Gastroesophageal sphincter (tissue), 4 donors: ENCODE results near the gene XYLT2. TPM values are rescaled to one million over a fixed set of nuclear protein-coding genes. Genes with fewer than 3 reads are reported as not detected.

Experiments used
- ATAC-seq: fragments of 150-250 bp; one replicate; pipeline ENCODE4 v1.9.1; 2016; ENCODE audit warnings: mild to moderate bottlenecking, moderate library complexity
- H3K27ac ChIP-seq, 4 donors: fragments of 200-600 bp; sonication (generic) in 3 of 4; 1 replicate in 3 of 4; 2 replicates in 1 of 4; pipeline ENCODE4 v1.5.1; 2016 to 2019
- H3K27me3 ChIP-seq: fragments of 200-600 bp; sonication (generic); one replicate; pipeline ENCODE4 v1.5.1; 2019
- H3K36me3 ChIP-seq, 2 donors: fragments of 200-600 bp; sonication (generic); one replicate each; pipeline ENCODE4 v1.5.1; 2019; ENCODE audit warnings: control low read depth in 1 of 2
- H3K4me1 ChIP-seq, 3 donors: fragments of 200-600 bp; sonication (generic); 1 replicate in 2 of 3; 2 replicates in 1 of 3; pipeline ENCODE4 v1.5.1; 2016 to 2019; ENCODE audit warnings: control low read depth in 2 of 3
- H3K4me3 ChIP-seq, 2 donors: fragments of 200-600 bp; sonication (generic); one replicate each; pipeline ENCODE4 v1.5.1; 2019; ENCODE audit warnings: mild to moderate bottlenecking in 1 of 2, moderate library complexity in 1 of 2
- H3K9me3 ChIP-seq, 3 donors: fragments of 200-600 bp; sonication (generic); one replicate each; pipeline ENCODE4 v1.5.1; 2017 to 2019; ENCODE audit warnings: control low read depth in 2 of 3
- EP300 ChIP-seq: sonication (generic); formaldehyde crosslinking; IDR thresholded peaks from one replicate; pipeline ENCODE4 v1.6.1; 2017; ENCODE audit warnings: antibody characterized with exemption, mild to moderate bottlenecking
- POLR2A ChIP-seq, 2 donors: fragments of 450-650 bp; IDR thresholded peaks; one replicate each; pipeline ENCODE4 v1.6.1; 2017; ENCODE audit warnings: antibody characterized with exemption in 2 of 2, mild to moderate bottlenecking in 2 of 2, moderate library complexity in 1 of 2
- POLR2AphosphoS5 ChIP-seq: sonication (generic); formaldehyde crosslinking; IDR thresholded peaks from one replicate; pipeline ENCODE4 v1.6.1; 2017; ENCODE audit warnings: antibody characterized with exemption
- WGBS, 2 donors: methylation state at CpG; one replicate each; pipeline ENCODE4 v1.1.5; 2018; ENCODE audit warnings: low coverage in 1 of 2; 5-methylcytosine and 5-hydroxymethylcytosine counted together
- total RNA-seq, 4 donors: library from RNA; depleted of rRNA; stranded (reverse); fragments of >200 nt; gene quantifications; one replicate each; pipeline ENCODE4 v1.1.0, GENCODE V29; 2016
- TF ChIP-seq, protein P1 (sequence below), 4 experiments: fragments of 200-600 bp in 2 of 4; fragments of 450-650 bp in 2 of 4; sonication (generic) in 1 of 4; IDR thresholded peaks; one replicate each; pipeline ENCODE4 v1.5.1; 2017 to 2019; ENCODE audit warnings: antibody characterized with exemption in 4 of 4, mild to moderate bottlenecking in 2 of 4, moderate library complexity in 2 of 4

The XYLT2 gene
- total RNA-seq, 4 donors from 2014 or later, result 19.4 to 30.7 (median 23.4) TPM

DNA sequence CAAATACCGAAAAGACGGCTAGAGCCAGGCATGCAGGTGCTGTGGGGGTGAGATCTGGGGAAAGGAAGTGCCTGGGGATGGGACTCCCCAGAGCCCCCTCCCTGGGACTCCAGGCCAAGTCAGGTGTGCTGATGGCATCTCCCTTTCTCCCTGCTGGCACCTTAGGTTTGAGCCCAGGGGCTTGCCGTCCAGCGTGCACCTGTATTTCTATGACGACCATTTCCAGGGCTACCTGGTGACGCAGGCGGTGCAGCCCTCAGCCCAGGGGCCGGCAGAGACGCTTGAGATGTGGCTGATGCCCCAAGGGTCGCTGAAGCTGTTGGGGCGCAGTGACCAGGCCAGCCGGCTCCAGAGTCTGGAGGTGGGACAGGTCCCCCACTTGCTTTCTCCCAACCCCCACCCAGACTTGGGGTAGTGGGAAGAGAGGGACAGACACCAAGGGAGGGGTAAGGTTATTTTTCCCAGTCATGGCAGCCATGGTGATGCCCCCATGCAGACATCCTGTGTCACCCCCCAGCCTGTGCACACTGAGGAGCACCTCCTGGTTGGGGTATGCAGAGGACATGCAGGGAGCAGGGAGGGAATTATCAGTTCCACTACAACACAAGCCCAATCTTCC is 11.1 kb downstream of the XYLT2 start:
- Histone ChIP-seq H3K4me1 (peaks cover 0 to 11% (median 0%) of the 10 kb centered on the region in 3 donors), H3K9me3 (no peaks in the 10 kb centered on the region), H3K36me3 (peaks cover 0 to 93% of the 10 kb centered on the region in 2 donors), H3K27me3 (no peaks in the 10 kb centered on the region), H3K27ac (no peak overlapping the region), H3K4me3 (no peak overlapping the region)
- no peak for TF ChIP-seq EP300
- no peak for TF ChIP-seq POLR2A (IDR thresholded peaks at IDR 0.05)
- no peak for TF ChIP-seq POLR2AphosphoS5
- 78% methylated on average over 2 of the region's 12 CpGs; no CpG with 5 or more reads in 1 of the 2 donors for WGBS, 2 donors
- no peak for ATAC-seq

GRCh38 chr17:50358177-50358576 is 12.3 kb downstream of the XYLT2 start:
- TF ChIP-seq, protein P1, sequence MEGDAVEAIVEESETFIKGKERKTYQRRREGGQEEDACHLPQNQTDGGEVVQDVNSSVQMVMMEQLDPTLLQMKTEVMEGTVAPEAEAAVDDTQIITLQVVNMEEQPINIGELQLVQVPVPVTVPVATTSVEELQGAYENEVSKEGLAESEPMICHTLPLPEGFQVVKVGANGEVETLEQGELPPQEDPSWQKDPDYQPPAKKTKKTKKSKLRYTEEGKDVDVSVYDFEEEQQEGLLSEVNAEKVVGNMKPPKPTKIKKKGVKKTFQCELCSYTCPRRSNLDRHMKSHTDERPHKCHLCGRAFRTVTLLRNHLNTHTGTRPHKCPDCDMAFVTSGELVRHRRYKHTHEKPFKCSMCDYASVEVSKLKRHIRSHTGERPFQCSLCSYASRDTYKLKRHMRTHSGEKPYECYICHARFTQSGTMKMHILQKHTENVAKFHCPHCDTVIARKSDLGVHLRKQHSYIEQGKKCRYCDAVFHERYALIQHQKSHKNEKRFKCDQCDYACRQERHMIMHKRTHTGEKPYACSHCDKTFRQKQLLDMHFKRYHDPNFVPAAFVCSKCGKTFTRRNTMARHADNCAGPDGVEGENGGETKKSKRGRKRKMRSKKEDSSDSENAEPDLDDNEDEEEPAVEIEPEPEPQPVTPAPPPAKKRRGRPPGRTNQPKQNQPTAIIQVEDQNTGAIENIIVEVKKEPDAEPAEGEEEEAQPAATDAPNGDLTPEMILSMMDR (IDR thresholded peaks at IDR 0.05), result no peak
- TF ChIP-seq EP300, result no peak
- TF ChIP-seq POLR2A (IDR thresholded peaks at IDR 0.05), result no peak
- no peak for TF ChIP-seq POLR2AphosphoS5
- Histone ChIP-seq H3K4me1 (peaks cover 0 to 13% (median 5%) of the 10 kb centered on the region in 3 donors), H3K27ac (no peak overlapping the region), H3K4me3 (no peak overlapping the region), H3K9me3 (no peaks in the 10 kb centered on the region), H3K27me3 (no peaks in the 10 kb centered on the region), H3K36me3 (peaks cover 0 to 83% of the 10 kb centered on the region in 2 donors)
- ATAC-seq, result no peak
- whole genome bisulfite sequencing, 2 donors, result 95 to 100% methylated on average over 2 to 3 of the region's 17 CpGs

GRCh38 chr17:50359005-50359699 is 13.2 kb downstream of the XYLT2 start:
- H3K36me3 ChIP-seq, result peaks cover 0 to 73% of the 10 kb centered on the region in 2 donors
- no peak for ATAC-seq
- WGBS, 2 donors, result 29% methylated on average over 1 of the region's 5 CpGs; no CpG with 5 or more reads in 1 of the 2 donors

DNA sequence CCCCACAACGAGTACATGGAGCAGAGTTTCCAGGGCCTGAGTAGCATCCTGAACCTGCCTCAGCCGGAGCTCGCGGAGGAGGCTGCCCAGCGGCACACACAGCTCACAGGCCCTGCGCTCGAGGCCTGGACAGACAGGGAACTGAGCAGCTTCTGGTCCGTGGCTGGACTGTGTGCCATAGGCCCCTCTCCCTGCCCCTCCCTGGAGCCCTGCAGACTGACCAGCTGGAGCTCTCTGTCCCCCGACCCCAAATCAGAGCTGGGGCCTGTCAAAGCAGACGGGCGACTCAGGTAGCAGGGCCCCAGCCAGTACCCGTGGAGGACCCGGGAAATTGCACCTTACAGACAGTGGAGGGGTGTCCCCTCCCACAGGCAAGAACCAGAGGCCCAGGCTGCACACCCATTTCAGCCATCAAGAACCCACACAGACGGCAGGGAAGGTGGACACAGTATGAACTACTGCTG is 14.1 kb downstream of the XYLT2 start:
- no peak for ATAC-seq
- H3K9me3 ChIP-seq, result no peaks in the 10 kb centered on the region
- peaks cover 0 to 25% (median 5%) of the 10 kb centered on the region in 3 donors for H3K4me1 ChIP-seq
- no peaks in the 10 kb centered on the region for H3K27me3 ChIP-seq
- H3K4me3 ChIP-seq, result no peak overlapping the region
- H3K27ac ChIP-seq, result no peak overlapping the region
- peaks cover 0 to 72% of the 10 kb centered on the region in 2 donors for H3K36me3 ChIP-seq
- 11% methylated on average over 1 of the region's 14 CpGs; no CpG with 5 or more reads in 1 of the 2 donors for WGBS, 2 donors
- TF ChIP-seq POLR2AphosphoS5 (no peak), POLR2A (IDR thresholded peaks at IDR 0.05) (no peak), EP300 (no peak)
- TF ChIP-seq, protein P1 (IDR thresholded peaks at IDR 0.05), result no peak

More at GRCh38 chr17:50359005-50359699, 13.2 kb downstream of the XYLT2 start:
- Histone ChIP-seq H3K4me1 (peaks cover 0 to 22% (median 5%) of the 10 kb centered on the region in 3 donors), H3K27ac (no peak overlapping the region), H3K9me3 (no peaks in the 10 kb centered on the region), H3K27me3 (no peaks in the 10 kb centered on the region), H3K4me3 (no peak overlapping the region)
- no peak for TF ChIP-seq POLR2A (IDR thresholded peaks at IDR 0.05)
- no peak for TF ChIP-seq EP300
- no peak for TF ChIP-seq POLR2AphosphoS5
- TF ChIP-seq, protein P1 (IDR thresholded peaks at IDR 0.05), result no peak

DNA sequence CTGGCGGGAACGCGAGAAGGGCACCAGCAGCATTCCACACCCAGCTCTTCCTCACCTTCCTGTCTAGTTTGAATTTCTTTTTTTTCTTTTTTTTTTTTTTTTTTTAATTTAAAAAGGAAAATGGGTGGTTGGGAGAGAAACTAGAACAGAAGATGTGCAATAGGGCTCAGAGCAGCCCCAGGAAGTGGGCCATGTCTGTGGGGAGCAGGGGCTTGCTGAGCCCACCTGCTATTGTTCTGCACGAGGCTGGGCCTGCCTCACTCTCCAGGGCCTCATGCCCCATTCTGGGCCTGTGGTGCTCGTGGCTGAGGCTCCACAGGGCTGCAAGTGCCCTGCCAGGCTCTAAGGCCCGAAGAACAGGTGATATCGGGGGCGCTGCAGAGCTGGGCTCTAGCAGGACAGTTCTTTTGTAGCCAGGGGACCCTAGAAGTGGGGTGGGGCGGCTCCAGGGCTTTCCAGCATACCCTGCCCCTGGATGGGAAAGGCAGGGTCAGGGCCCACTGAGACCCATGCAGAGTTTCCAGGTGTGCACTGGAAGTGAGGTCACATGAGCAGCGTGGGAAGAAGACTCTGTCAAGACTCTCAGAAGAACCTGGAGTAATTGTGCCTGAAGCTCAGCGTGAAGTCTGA is 14.7 kb downstream of the XYLT2 start:
- no peak for TF ChIP-seq EP300
- TF ChIP-seq, protein P1 (IDR thresholded peaks at IDR 0.05), result no peak
- no peak for TF ChIP-seq POLR2A (IDR thresholded peaks at IDR 0.05)
- TF ChIP-seq POLR2AphosphoS5, result no peak
- peaks cover 0 to 72% of the 10 kb centered on the region in 2 donors for H3K36me3 ChIP-seq
- no peak for ATAC-seq

More for the DNA sequence above, 14.7 kb downstream of the XYLT2 start:
- peaks cover 0 to 25% (median 5%) of the 10 kb centered on the region in 3 donors for H3K4me1 ChIP-seq
- H3K27me3 ChIP-seq, result no peaks in the 10 kb centered on the region
- no peak overlapping the region for H3K4me3 ChIP-seq
- H3K27ac ChIP-seq, result no peak overlapping the region
- WGBS, 2 donors, result 64 to 92% methylated on average over 4 of the region's 11 CpGs
- no peaks in the 10 kb centered on the region for H3K9me3 ChIP-seq
